BLaER1 (cell line): ENCODE measurements around the gene OR13C3.

Experiments
- H3K27ac ChIP-seq: shearing (Covaris generic); formaldehyde crosslinking; 2 replicates; pipeline ENCODE4 v1.8.1; 2022
- H3K27me3 ChIP-seq: shearing (Covaris generic); formaldehyde crosslinking; 2 replicates; pipeline ENCODE4 v1.8.1; 2022
- H3K36me3 ChIP-seq: shearing (Covaris generic); formaldehyde crosslinking; 2 replicates; pipeline ENCODE4 v1.8.1; 2022
- H3K4me1 ChIP-seq: shearing (Covaris generic); formaldehyde crosslinking; 2 replicates; pipeline ENCODE4 v1.8.1; 2022
- H3K4me2 ChIP-seq: shearing (Covaris generic); formaldehyde crosslinking; 2 replicates; pipeline ENCODE4 v1.8.1; 2022
- H3K4me3 ChIP-seq: shearing (Covaris generic); formaldehyde crosslinking; 2 replicates; pipeline ENCODE4 v1.8.1; 2022
- H3K9ac ChIP-seq: shearing (Covaris generic); formaldehyde crosslinking; 2 replicates; pipeline ENCODE4 v1.8.1; 2022
- H3K9me3 ChIP-seq: shearing (Covaris generic); formaldehyde crosslinking; 2 replicates; pipeline ENCODE4 v1.8.1; 2022
- H4K20me1 ChIP-seq: shearing (Covaris generic); formaldehyde crosslinking; 2 replicates; pipeline ENCODE4 v1.8.1; 2022
- Cebpa-rat ChIP-seq: shearing (Covaris generic); IDR thresholded peaks from 2 replicates; pipeline ENCODE4 v1.8.1; 2022

Gene OR13C3

DNA sequence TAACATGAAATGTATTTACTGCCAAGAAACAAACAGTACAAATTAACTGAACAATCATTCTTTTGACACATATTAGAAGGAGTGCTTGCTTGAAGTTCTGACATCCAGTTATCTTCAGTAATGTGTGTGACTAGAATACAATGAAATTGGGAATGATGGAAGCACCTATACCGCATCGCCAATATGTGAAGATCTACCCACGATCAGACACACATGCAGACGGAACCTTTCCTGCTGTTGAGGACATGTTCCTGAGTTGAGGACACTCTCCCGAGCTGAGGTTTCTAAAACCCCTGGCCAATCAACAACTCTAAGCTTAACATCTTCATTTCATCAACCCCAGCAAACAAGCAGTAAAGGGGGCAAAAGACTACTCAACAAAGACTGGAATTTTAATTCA is at the start of gene OR13C3:
Gene OR13C3 (minus strand): TSS at position 101 of the 400 bp plus-strand sequence. CDS start 133 bp downstream, outside the sequence.
- Histone ChIP-seq H3K4me2 (no peak within 1 kb of the TSS), H3K9me3 (no peaks in the 10 kb centered on the region), H3K27me3 (no peaks in the 10 kb centered on the region), H4K20me1 (no peaks in the 10 kb centered on the region), H3K27ac (no peak within 1 kb of the TSS), H3K4me1 (no peaks in the 10 kb centered on the region), H3K9ac (no peak within 1 kb of the TSS), H3K36me3 (no peaks in the 10 kb centered on the region), H3K4me3 (no peak within 1 kb of the TSS)
- TF ChIP-seq Cebpa-rat: no peak

DNA sequence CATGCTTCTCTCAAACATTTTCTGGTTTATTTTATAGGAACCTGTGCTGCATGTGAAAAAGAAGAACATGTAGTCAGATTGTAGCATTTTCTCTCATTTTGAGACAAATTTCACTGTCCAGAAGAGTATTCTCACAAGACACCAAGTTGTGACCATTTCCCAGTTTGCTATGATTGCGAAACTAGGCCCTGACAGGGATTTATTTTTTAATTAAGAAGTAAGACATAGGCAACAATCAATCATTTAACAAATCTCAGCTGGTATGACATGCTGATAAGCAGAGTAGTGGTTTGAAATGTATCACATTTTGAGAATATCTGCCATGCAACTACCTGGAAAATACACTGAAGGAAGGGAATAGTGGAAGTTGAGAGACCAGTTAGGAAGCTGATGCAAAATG is 43.9 kb upstream of the OR13C3 start:
- Histone ChIP-seq H3K4me2 (no peak overlapping the region), H3K27me3 (no peaks in the 10 kb centered on the region), H3K27ac (no peak overlapping the region), H3K4me1 (no peaks in the 10 kb centered on the region), H3K9ac (no peak overlapping the region), H4K20me1 (no peaks in the 10 kb centered on the region), H3K36me3 (no peaks in the 10 kb centered on the region), H3K4me3 (no peak overlapping the region), H3K9me3 (no peaks in the 10 kb centered on the region)
- TF ChIP-seq Cebpa-rat: no peak

DNA sequence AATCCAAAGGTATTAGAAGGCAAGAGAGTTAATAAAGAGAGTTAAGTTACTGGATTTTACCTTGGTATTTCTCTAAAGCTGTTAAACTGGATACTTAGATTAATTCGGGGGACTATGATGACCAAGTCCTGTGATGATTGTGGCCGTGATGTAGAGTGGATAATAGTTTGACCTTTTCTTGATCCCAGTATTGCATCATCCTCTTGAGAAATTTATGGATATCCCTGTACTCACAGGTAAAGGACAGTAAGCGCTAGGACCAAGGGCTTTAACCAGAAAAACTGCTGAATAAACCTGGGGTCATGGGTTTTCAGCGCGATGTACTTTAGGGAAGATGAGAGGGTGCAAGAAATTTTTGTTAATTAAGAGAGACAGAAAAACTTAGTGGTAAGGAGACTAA is 40.6 kb upstream of the OR13C3 start:
- Histone ChIP-seq H3K9ac (no peak overlapping the region), H3K4me1 (no peaks in the 10 kb centered on the region), H3K36me3 (no peaks in the 10 kb centered on the region), H3K9me3 (no peaks in the 10 kb centered on the region), H3K27ac (no peak overlapping the region), H3K27me3 (no peaks in the 10 kb centered on the region), H3K4me3 (no peak overlapping the region), H4K20me1 (no peaks in the 10 kb centered on the region), H3K4me2 (no peak overlapping the region)
- TF ChIP-seq Cebpa-rat: no peak

DNA sequence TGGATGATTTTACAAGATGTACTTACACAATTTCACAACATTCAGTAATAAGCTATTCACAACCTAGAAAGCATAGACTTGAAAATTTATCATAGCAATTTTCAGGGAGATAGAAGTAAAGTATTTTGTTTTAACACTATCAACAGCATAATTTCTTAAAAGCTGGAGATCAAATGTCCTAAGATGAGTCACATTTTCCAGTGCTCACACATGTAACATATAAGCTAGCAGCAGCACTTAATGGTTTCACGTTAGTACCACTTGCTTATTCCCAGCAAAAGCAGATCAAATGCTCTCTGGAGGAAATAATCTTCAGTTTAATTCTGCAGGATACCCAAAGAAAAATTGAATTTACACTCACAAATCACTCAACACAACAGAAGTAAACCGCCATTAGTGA is 38.8 kb upstream of the OR13C3 start:
- Histone ChIP-seq H3K36me3 (no peaks in the 10 kb centered on the region), H3K4me1 (no peaks in the 10 kb centered on the region), H4K20me1 (no peaks in the 10 kb centered on the region), H3K4me3 (no peak overlapping the region), H3K27ac (no peak overlapping the region), H3K27me3 (no peaks in the 10 kb centered on the region), H3K9me3 (no peaks in the 10 kb centered on the region), H3K4me2 (no peak overlapping the region), H3K9ac (no peak overlapping the region)
- TF ChIP-seq Cebpa-rat: no peak

DNA sequence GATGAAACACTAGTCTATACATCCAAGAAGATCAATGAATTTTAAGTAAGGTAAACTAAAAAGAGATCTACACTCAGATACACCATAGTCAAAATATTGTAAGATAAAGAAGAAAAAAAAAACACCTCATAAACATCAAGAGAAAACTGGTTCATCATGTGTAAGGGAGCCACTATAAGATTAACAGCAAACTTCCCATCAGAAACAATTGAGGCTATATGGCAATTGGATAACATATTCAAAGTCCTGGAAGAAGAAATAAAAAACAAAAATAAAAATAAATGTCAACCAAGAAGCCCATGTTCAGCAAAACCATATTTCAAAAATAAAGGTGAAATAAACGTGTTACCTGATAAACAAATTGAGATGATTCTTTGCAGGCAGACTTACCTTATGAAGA is 36.0 kb upstream of the OR13C3 start:
- no peak overlapping the region for H3K27ac ChIP-seq
- no peak overlapping the region for H3K4me3 ChIP-seq
- H3K4me2 ChIP-seq: no peak overlapping the region
- H4K20me1 ChIP-seq: no peaks in the 10 kb centered on the region
- H3K9me3 ChIP-seq: no peaks in the 10 kb centered on the region
- no peak overlapping the region for H3K9ac ChIP-seq
- H3K4me1 ChIP-seq: no peaks in the 10 kb centered on the region
- no peaks in the 10 kb centered on the region for H3K36me3 ChIP-seq
- H3K27me3 ChIP-seq: no peaks in the 10 kb centered on the region
- no peak for TF ChIP-seq Cebpa-rat

DNA sequence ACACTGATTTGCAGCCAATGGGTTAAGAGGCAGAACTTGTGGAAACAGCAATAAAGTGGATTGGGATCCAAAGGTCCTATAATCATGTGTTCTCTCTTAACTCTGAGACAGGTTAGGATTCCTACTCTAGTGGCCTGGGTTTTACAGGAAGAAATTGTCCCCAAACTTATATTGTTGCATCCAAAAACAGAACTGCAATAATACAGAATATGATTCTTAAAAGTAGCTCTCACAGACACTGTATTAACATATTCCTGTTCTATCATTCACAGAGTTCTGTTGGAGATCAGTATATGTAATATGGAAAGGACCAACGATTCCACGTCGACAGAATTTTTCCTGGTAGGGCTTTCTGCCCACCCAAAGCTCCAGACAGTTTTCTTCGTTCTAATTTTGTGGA is 32.2 kb upstream of the OR13C3 start, which contains the start of gene OR13C8:
Gene OR13C8 (plus strand): TSS at position 301 of the 400 bp plus-strand sequence. CDS start 0 bp downstream, at position 301.
- no peak within 1 kb of the TSS for H3K4me2 ChIP-seq
- no peaks in the 10 kb centered on the region for H3K9me3 ChIP-seq
- H3K4me3 ChIP-seq: no peak within 1 kb of the TSS
- no peaks in the 10 kb centered on the region for H3K4me1 ChIP-seq
- H4K20me1 ChIP-seq: no peaks in the 10 kb centered on the region
- H3K27me3 ChIP-seq: no peaks in the 10 kb centered on the region
- TF ChIP-seq Cebpa-rat: no peak
- H3K27ac ChIP-seq: no peak within 1 kb of the TSS
- H3K36me3 ChIP-seq: no peaks in the 10 kb centered on the region
- no peak within 1 kb of the TSS for H3K9ac ChIP-seq

DNA sequence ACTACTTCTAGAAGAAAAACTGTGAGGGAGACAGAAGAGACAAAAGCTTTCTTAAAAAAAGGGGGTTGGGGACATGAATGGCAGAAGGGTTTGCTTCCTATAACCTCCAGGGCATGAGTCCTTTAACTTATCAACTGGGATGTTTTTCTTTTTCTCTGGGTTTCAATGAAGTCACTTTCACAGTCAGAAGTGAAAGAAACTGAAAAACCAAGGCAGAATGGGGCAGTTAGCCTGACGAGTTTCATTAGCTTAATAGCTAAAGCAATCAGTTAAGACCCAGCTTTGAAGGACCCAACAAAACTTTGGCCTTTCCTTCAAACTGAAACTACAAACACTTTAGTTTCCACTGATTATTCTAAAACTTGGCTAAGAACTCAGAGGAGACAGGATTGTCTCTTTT is 27.7 kb upstream of the OR13C3 start:
- Histone ChIP-seq H3K27ac (no peak overlapping the region), H3K36me3 (no peaks in the 10 kb centered on the region), H3K4me2 (no peak overlapping the region), H3K9ac (no peak overlapping the region), H3K27me3 (no peaks in the 10 kb centered on the region), H3K4me1 (no peaks in the 10 kb centered on the region), H4K20me1 (no peaks in the 10 kb centered on the region), H3K4me3 (no peak overlapping the region), H3K9me3 (no peaks in the 10 kb centered on the region)
- TF ChIP-seq Cebpa-rat: no peak

DNA sequence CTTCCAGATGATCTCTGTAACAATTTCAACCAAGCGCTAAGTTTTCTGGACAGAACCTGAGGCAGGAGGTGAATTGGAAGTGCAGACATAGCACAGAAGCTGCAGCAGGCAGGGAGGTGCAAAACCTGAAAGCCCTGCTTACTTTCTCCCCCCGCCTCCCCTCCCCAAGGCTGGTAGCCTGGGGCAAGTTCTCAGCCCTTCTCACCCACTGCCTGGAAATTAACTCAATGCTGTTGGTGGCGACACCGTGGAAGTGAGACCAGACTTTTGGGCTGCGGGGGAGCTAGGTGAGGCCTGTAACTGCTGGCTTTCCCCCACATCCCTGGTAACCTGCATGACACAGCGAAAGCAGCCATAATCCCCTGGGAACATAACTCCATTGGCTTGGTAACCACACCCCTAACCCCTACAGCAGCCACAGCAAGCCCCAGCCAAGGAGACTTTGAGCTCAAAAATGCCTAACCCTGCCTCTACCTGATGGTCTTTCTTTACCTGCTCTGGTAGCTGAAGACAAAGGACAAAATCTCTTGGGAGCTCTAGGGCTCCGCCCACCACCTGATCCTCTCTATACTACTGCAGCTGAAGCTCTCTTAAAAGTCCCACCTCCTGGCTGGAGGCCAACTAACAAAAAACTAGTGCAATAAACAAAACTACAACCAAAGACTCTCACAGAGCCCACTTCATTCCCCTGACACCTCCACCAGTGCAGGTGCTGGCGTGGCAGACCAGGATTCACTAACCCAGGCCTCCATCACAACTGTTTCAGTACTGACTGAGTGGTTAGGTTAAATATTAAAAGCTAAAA is 20.4 kb upstream of the OR13C3 start:
- Histone ChIP-seq H3K27ac (no peak overlapping the region), H3K9ac (no peak overlapping the region), H3K4me3 (no peak overlapping the region)

DNA sequence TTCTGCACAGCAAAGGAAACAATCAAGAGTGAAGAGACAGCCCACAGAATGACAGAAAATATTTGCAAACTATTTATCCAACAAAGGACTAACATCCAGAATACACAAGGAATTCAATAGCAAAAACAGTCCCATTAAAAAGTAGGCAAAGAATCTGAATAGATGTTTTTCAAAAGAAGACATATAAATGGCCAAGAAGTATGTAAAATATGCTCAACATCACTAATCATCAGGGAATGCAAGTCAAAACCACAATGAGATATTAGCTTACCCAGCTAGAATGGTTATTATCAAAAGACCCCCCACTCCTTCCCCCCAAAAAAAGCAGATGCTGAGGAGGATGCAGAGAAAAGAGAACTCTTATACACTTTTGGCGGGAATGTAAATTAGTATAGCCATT is 18.9 kb upstream of the OR13C3 start:
- H3K9me3 ChIP-seq: peaks cover 10% of the 10 kb centered on the region; the same call in 1 of the 2 replicates
- no peak overlapping the region for H3K9ac ChIP-seq
- TF ChIP-seq Cebpa-rat: no peak

More for the DNA sequence above, 20.4 kb upstream of the OR13C3 start:
- H3K9me3 ChIP-seq: peaks cover 10% of the 10 kb centered on the region; the same call in 1 of the 2 replicates
- no peaks in the 10 kb centered on the region for H3K36me3 ChIP-seq
- H4K20me1 ChIP-seq: no peaks in the 10 kb centered on the region
- TF ChIP-seq Cebpa-rat: no peak
- no peaks in the 10 kb centered on the region for H3K4me1 ChIP-seq
- no peaks in the 10 kb centered on the region for H3K27me3 ChIP-seq
- H3K4me2 ChIP-seq: no peak overlapping the region

DNA sequence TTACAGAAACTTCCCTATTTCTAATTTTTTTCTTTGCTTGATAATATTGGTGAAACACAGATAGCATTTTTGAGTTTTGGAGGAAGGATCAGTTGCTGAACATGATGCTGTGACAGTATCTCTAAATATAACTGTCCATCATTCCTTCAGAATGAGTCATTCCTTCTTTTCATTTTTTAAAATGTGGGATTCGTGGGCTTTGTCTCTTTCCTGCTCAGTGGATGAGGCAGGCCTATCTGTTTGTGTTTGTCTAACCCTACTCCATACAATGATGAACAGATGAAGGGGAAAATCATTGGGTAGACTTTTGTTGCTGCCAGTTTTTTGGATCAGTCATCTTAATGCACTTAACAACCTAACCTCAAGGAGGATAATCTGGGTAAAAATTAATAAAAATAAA is 16.6 kb upstream of the OR13C3 start:
- Histone ChIP-seq H3K27me3 (no peaks in the 10 kb centered on the region), H4K20me1 (no peaks in the 10 kb centered on the region), H3K9me3 (0 out of 2 replicates have a peak, but pooled peaks cover 6% of the 10 kb centered on the region), H3K27ac (no peak overlapping the region), H3K4me2 (no peak overlapping the region), H3K4me3 (no peak overlapping the region), H3K9ac (no peak overlapping the region), H3K4me1 (no peaks in the 10 kb centered on the region), H3K36me3 (no peaks in the 10 kb centered on the region)
- no peak for TF ChIP-seq Cebpa-rat

More for the DNA sequence above, 18.9 kb upstream of the OR13C3 start:
- H3K27ac ChIP-seq: no peak overlapping the region
- H3K4me1 ChIP-seq: no peaks in the 10 kb centered on the region
- no peak overlapping the region for H3K4me2 ChIP-seq
- H3K27me3 ChIP-seq: no peaks in the 10 kb centered on the region
- no peak overlapping the region for H3K4me3 ChIP-seq
- no peaks in the 10 kb centered on the region for H4K20me1 ChIP-seq
- H3K36me3 ChIP-seq: no peaks in the 10 kb centered on the region

DNA sequence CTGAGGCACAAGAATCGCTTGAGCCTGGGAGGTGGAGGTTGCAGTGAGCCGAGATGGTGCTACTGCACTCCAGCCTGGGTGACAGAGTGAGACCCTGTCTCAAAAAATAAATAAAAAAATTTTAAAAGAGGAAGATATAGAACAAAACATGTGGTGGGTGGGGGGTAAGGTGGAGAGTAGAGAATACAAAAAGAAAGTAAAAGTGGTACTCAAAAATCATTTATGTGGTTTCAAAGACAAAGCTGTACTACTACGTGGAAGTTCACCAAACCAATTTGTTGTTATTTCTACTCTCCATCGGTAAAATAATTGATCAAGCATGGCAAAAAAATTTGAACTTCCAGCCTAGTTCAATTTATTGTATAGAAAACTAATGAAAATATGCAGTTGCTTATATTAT is 8.0 kb upstream of the OR13C3 start:
- Histone ChIP-seq H3K4me3 (no peak overlapping the region), H3K4me2 (no peak overlapping the region), H3K27me3 (no peaks in the 10 kb centered on the region), H4K20me1 (no peaks in the 10 kb centered on the region), H3K9ac (no peak overlapping the region), H3K27ac (no peak overlapping the region), H3K4me1 (no peaks in the 10 kb centered on the region), H3K36me3 (no peaks in the 10 kb centered on the region), H3K9me3 (no peaks in the 10 kb centered on the region)
- TF ChIP-seq Cebpa-rat: no peak
